ENCODE results near the gene CARNS1.

GRCh38 chr11:67420646-67421429 lies 5.4 kb downstream of the CARNS1 start:
- TF ChIP-seq EP300 (IDR thresholded peaks at IDR 0.05) (no peak), POLR2A (IDR thresholded peaks at IDR 0.05) (peak in 2 of 4 donors; percentile 55 to 73), POLR2AphosphoS5 (IDR thresholded peaks at IDR 0.05) (peak; percentile 48 to 79)
- TF ChIP-seq, protein P1, sequence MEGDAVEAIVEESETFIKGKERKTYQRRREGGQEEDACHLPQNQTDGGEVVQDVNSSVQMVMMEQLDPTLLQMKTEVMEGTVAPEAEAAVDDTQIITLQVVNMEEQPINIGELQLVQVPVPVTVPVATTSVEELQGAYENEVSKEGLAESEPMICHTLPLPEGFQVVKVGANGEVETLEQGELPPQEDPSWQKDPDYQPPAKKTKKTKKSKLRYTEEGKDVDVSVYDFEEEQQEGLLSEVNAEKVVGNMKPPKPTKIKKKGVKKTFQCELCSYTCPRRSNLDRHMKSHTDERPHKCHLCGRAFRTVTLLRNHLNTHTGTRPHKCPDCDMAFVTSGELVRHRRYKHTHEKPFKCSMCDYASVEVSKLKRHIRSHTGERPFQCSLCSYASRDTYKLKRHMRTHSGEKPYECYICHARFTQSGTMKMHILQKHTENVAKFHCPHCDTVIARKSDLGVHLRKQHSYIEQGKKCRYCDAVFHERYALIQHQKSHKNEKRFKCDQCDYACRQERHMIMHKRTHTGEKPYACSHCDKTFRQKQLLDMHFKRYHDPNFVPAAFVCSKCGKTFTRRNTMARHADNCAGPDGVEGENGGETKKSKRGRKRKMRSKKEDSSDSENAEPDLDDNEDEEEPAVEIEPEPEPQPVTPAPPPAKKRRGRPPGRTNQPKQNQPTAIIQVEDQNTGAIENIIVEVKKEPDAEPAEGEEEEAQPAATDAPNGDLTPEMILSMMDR (IDR thresholded peaks at IDR 0.05), result peak in 5 of 6 experiments; percentile 12 to 62 (median 30)

All from upper lobe of left lung (tissue), 4 donors.